ENCODE results near the gene SLC7A4. TPM values are rescaled to one million over a fixed set of nuclear protein-coding genes. Genes with fewer than 3 reads are reported as not detected.

SLC7A4 gene
- total and polyA plus RNA-seq, 3 donors from 2014 or later = 54.8 to 64.8 (median 60.3) TPM

DNA sequence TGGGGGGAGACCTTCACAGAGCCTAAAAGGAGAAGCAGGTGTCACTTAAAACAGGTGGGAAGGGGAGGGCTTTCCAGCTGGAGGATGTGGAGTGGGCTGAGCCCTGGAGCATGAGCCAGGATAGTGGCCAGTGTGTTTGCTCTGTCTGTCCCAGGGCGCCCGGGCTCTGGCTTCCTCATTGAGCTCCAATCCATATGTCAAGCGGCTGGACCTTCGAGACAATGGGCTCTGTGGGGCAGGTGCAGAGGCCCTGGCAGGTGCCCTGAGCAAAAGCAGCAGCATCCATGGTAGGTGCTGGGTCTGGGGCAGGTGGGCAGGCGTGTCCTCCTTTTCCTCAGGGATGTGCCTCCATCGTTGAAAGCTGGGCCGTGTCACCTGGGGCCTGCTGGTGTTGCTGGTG, 15.4 kb upstream of the SLC7A4 start:
- no peak for TF ChIP-seq POLR2A (IDR thresholded peaks at IDR 0.05)
- TF ChIP-seq, protein P1, sequence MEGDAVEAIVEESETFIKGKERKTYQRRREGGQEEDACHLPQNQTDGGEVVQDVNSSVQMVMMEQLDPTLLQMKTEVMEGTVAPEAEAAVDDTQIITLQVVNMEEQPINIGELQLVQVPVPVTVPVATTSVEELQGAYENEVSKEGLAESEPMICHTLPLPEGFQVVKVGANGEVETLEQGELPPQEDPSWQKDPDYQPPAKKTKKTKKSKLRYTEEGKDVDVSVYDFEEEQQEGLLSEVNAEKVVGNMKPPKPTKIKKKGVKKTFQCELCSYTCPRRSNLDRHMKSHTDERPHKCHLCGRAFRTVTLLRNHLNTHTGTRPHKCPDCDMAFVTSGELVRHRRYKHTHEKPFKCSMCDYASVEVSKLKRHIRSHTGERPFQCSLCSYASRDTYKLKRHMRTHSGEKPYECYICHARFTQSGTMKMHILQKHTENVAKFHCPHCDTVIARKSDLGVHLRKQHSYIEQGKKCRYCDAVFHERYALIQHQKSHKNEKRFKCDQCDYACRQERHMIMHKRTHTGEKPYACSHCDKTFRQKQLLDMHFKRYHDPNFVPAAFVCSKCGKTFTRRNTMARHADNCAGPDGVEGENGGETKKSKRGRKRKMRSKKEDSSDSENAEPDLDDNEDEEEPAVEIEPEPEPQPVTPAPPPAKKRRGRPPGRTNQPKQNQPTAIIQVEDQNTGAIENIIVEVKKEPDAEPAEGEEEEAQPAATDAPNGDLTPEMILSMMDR (IDR thresholded peaks at IDR 0.05) = no peak
- H3K4me1 ChIP-seq = peaks cover 19% of the 10 kb centered on the region
- no peaks in the 10 kb centered on the region for H3K9me3 ChIP-seq
- no peaks in the 10 kb centered on the region for H3K36me3 ChIP-seq (ENCODE audit: low read depth, missing control alignments)
- intact Hi-C loops (cut with DNase I; ENCODE audit: low total_unique reads) = no loop called here
- no peaks in the 10 kb centered on the region for H3K27me3 ChIP-seq
- DNase-seq = no peak
- H3K4me3 ChIP-seq = no peak overlapping the region
- WGBS, 2 donors = 90% methylated on average over 4 to 7 of the region's 7 CpGs
- H3K27ac ChIP-seq = no peak overlapping the region

DNA sequence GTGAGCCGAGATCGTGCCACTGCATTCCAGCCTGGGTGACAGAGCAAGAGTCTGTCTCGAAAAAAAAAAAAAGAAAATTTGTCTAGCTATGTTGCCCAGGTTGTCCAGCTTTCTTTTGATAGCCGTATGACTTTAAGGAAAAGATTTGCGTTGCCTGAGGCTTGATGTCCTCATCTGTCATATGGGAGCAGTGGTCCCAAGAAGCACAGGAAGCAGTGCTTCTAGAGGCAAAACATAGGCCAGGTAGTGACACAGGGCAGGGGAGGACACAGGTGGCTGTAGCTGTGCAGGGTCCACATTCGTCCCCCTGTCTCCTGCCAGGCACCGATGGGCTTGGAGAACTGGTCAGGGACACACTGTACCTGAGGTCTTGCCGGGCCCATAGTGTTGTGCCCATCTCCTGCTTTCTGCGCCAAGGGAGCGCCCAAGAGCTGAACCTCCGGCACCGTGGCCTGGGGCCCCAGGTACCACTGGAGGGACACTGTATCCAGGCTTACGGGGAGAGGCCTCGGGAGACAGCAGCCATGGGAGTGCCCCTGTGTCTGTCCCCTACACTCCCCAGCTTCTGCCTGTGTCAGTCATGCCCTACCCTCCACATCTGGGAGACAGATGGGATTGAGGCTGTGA, 14.8 kb upstream of the SLC7A4 start:
- Histone ChIP-seq H3K4me1 (peaks cover 19% of the 10 kb centered on the region), H3K27ac (no peak overlapping the region), H3K27me3 (no peaks in the 10 kb centered on the region), H3K9me3 (no peaks in the 10 kb centered on the region), H3K4me3 (no peak overlapping the region), H3K36me3 (ENCODE audit: low read depth, missing control alignments) (no peaks in the 10 kb centered on the region)
- intact Hi-C loops (cut with DNase I; ENCODE audit: low total_unique reads) = no loop called here
- DNase-seq = no peak
- TF ChIP-seq POLR2A (IDR thresholded peaks at IDR 0.05) = no peak
- TF ChIP-seq, protein P1 (IDR thresholded peaks at IDR 0.05) = no peak
- WGBS, 2 donors = 94% methylated on average over 14 of the region's 14 CpGs

DNA sequence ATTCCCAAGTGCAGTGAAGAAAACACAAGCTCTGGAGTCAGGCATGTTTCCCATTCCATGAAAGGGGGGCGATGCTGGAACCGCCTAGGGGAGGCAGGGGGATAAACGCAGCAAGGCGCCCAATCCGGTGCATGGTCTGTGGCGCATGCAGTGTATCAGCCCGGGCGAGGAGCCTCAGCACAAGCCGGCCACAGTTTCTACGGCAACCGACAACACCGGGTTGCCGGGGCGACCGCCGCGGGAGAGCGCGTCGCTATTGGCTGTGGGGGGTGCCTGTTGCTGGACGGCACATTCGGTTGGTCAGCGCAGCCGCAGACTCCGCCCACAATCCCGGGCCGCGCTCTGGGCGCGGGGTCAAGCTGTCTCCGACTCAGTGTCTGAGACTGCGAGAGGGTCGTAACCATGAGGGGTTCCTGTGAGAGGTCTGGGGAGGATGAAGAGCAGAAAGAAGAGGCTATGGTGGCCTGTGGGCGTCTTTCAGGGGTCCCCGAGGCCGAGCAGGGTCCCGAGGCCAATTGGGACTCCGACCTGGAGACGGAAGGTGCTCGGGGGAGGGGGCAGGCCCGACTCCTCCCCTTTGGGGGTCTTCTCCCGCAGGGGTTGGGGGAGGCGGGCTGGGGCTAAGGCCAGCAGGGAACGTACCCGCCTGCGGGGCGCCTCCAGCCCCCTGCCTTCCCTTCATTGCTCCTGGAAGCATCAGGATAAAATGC, 13.4 kb upstream of the SLC7A4 start, which contains the start of gene LRRC74B:
LRRC74B (plus strand) TSS at position 362 of the 710 bp plus-strand sequence; CDS start at position 403, 41 bp downstream.
- Histone ChIP-seq H3K4me1 (peaks cover 19% of the 10 kb centered on the region), H3K27ac (no peak within 1 kb of the TSS), H3K9me3 (no peaks in the 10 kb centered on the region), H3K4me3 (peak within 1 kb of the TSS; percentile 47 to 63), H3K27me3 (no peaks in the 10 kb centered on the region), H3K36me3 (ENCODE audit: low read depth, missing control alignments) (no peaks in the 10 kb centered on the region)
- 3 to 5% methylated on average over 46 to 47 of the region's 47 CpGs for WGBS, 2 donors
- intact Hi-C loops (cut with DNase I; ENCODE audit: low total_unique reads) = no loop called here
- peak; percentile 96 for DNase-seq
- TF ChIP-seq POLR2A (IDR thresholded peaks at IDR 0.05) = no peak
- TF ChIP-seq, protein P1 (IDR thresholded peaks at IDR 0.05) = no peak

DNA sequence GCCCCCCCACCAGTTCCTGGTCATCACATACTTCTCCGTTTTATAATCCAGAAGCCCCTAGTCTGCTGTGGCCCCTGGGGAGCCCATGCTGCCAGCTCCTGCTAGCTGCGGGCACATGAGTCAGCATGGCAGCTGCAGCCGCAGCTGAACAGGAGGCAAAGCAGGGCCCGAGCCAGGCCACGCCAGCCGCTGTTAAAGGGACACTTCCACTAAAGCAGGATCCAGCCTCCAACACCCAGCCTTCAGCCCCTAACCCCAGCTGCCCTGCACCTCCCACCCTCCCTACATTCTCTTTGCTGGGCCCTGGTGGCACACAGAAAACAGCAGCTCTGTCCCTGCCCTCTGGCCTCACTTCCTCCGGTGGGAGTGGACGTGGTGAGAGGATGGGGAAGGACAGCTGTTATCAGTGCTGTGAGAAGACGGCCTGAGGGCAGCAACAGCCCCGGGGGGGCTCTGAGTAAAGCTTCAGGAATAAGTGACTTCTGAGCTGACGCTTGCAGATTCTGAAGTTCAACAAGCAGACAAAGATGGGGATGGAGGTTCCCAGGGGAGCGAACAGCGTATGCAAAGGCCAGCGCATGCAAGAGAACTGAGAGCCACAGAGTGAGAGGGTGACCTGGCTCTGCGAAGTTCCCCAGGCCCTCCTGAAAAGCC, 12.7 kb upstream of the SLC7A4 start:
- no peak for DNase-seq
- no peaks in the 10 kb centered on the region for H3K36me3 ChIP-seq (ENCODE audit: low read depth, missing control alignments)
- H3K27me3 ChIP-seq = no peaks in the 10 kb centered on the region
- peak overlapping the region; percentile 47 to 63 for H3K4me3 ChIP-seq
- WGBS, 2 donors = 4 to 11% methylated on average over 10 to 15 of the region's 15 CpGs
- no peak overlapping the region for H3K27ac ChIP-seq
- H3K4me1 ChIP-seq = peaks cover 19% of the 10 kb centered on the region
- TF ChIP-seq, protein P1 (IDR thresholded peaks at IDR 0.05) = no peak
- TF ChIP-seq POLR2A (IDR thresholded peaks at IDR 0.05) = no peak
- intact Hi-C loops (cut with DNase I; ENCODE audit: low total_unique reads) = no loop called here
- no peaks in the 10 kb centered on the region for H3K9me3 ChIP-seq

Measured in testis (tissue), 3 donors.